ENCODE results near the gene FBXL15.

DNA sequence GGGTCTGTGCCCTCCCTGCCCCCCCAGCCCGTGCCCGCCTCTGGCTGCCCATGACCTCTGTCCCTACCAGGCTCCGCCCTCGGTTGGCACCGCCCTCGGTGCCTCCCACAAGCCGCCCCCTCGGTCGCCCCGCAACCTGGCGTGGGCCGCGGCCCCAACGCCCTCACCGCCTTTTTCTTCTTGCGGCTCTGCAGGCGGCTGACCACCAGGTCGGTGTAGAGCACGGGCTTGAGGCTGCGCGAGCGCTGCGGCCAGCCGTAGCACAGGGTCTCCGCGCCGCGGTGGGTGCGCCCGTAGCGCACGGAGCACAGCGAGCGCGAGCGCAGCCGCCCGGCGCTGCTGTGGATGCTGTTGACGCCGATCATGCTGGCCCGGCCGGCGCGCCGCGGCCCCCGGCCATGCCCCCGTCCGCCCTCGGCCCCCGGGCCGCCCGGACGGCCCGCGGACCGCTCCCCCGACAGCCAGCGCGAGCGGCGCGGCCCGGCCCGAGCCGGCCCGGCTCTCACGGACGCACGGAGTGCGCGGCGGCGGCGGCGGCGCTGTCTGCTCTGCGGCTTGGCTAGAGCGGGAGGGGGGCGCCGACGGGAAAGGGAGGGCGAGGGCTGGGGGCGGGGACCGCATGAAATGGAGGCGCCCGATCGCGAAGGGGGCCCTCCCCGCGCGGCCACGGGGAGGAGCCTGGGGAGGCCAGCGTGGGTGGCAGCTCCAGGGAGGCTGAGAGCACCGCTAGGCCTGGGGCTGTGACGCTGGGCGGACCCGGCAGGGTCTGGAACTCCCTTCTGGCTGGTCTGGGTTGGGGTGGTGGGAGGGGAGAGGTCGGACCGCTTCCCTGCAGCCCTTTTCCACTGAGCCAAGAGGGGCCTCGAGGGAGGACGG lies 11.7 kb upstream of the FBXL15 start:
- no peak for TF ChIP-seq EZH2 (IDR thresholded peaks at IDR 0.05; ENCODE audit: insufficient read depth, poor library complexity, severe bottlenecking)
- TF ChIP-seq EZH2phosphoT487 (IDR thresholded peaks at IDR 0.05; ENCODE audit: insufficient read depth, low read depth), result no peak
